HepG2 (cell line): ENCODE results near the gene SPANXN4.

Experiments used
- MED8 ChIP-seq: sonication (generic); formaldehyde crosslinking; IDR thresholded peaks from 2 replicates; pipeline ENCODE4 v1.8.1; 2023; ENCODE audit warnings: mild to moderate bottlenecking, missing genetic modification reagents; ENCODE audit not compliant: insufficient replicate concordance
- RNF2 ChIP-seq: fragments of 450-650 bp; conservative IDR thresholded peaks from 2 replicates; pipeline ENCODE4 v1.6.1; 2016; ENCODE audit warnings: low read depth
- TCF7L2 ChIP-seq: IDR thresholded peaks from 2 replicates; pipeline ENCODE4 v1.6.1; 2011; ENCODE audit warnings: mild to moderate bottlenecking, low read depth, low read length, moderate library complexity
- ZBTB42 ChIP-seq: sonication (generic); formaldehyde crosslinking; IDR thresholded peaks from 2 replicates; pipeline ENCODE4 v1.5.0; 2020; ENCODE audit warnings: mild to moderate bottlenecking, missing genetic modification reagents
- ZNF121 ChIP-seq: sonication (generic); formaldehyde crosslinking; IDR thresholded peaks from 2 replicates; pipeline ENCODE4 v1.5.0; 2020; ENCODE audit warnings: mild to moderate bottlenecking, missing genetic modification reagents
- ZNF251 ChIP-seq: sonication (generic); formaldehyde crosslinking; IDR thresholded peaks from 2 replicates; pipeline ENCODE4 v1.9.0; 2021; ENCODE audit warnings: mild to moderate bottlenecking, missing genetic modification reagents
- ZNF589 ChIP-seq: sonication (generic); formaldehyde crosslinking; conservative IDR thresholded peaks from 2 replicates; pipeline ENCODE4 v1.8.0; 2022; ENCODE audit warnings: mild to moderate bottlenecking, moderate library complexity, missing genetic modification reagents
- TF ChIP-seq, protein P1 (sequence below): sonication (generic); formaldehyde crosslinking; IDR thresholded peaks from 2 replicates; pipeline ENCODE4 v1.4.0; 2020; ENCODE audit warnings: missing genetic modification reagents

DNA sequence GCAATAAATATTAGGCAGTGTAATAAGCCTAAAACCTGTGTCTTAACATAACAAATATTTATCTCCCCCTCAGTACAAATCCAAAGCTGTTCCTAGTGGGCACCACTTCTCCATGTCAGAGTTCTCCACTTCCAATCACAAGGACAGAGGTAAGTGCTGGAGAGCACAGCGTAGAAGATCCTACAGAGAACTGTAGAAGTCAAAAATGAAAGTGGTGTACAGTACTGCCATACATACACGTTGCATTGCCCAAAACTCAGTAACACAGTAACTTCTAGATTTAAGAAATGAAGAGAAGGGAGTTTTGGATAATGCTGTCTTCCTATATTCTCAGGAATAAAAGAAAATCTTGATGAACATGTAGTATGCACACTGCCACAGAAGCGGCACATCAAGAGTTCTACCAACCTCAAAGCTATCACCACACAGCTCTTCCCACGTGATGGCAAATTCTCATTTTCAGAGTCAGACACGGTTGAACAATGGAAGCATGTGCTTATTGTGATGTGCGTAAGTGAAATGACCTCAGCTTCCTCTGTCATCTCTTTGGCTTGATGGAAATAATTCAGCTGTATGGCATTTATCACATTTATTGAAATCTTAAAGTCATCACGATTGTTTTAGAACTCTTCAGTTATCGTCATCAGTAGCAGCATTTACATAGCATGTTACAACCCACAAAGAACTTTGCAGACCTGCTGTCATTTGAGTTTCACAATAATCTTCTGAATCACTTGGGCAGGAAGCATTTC is 27.1 kb upstream of the SPANXN4 start:
- TF ChIP-seq ZNF121 (CRISPR knock-in tag) (no peak), ZNF251 (CRISPR knock-in tag) (no peak), ZNF589 (CRISPR knock-in tag) (no peak), RNF2 (no peak), MED8 (CRISPR knock-in tag) (no peak), ZBTB42 (CRISPR knock-in tag) (no peak), TCF7L2 (no peak)
- TF ChIP-seq, protein P1, sequence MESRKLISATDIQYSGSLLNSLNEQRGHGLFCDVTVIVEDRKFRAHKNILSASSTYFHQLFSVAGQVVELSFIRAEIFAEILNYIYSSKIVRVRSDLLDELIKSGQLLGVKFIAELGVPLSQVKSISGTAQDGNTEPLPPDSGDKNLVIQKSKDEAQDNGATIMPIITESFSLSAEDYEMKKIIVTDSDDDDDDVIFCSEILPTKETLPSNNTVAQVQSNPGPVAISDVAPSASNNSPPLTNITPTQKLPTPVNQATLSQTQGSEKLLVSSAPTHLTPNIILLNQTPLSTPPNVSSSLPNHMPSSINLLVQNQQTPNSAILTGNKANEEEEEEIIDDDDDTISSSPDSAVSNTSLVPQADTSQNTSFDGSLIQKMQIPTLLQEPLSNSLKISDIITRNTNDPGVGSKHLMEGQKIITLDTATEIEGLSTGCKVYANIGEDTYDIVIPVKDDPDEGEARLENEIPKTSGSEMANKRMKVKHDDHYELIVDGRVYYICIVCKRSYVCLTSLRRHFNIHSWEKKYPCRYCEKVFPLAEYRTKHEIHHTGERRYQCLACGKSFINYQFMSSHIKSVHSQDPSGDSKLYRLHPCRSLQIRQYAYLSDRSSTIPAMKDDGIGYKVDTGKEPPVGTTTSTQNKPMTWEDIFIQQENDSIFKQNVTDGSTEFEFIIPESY (CRISPR knock-in tag): no peak
